T-helper 1 cell treated with Interleukin-12 subunit alpha and Interleukin-12 subunit beta and Interleukin-4 antibody, amounts not matched to agents 30 μg/mL and 1 μg/mL, for 36 hours (primary cell): ENCODE measurements around the gene OPN1SW.
A peak's percentile ranks its signal among the peaks of the same experiment; 100 is the strongest.

Source experiments
- H3K27ac Mint-ChIP-seq: one replicate; pipeline ENCODE4 v1.8.0; 2021; ENCODE audit warnings: mild to moderate bottlenecking, mixed read lengths
- H3K27me3 Mint-ChIP-seq: one replicate; pipeline ENCODE4 v1.8.0; 2021; ENCODE audit warnings: low read depth, mixed read lengths
- H3K36me3 Mint-ChIP-seq: one replicate; pipeline ENCODE4 v1.8.0; 2021; ENCODE audit warnings: low read depth, mixed read lengths
- H3K4me1 Mint-ChIP-seq: one replicate; pipeline ENCODE4 v1.8.0; 2021; ENCODE audit warnings: low read depth, mixed read lengths
- H3K4me3 Mint-ChIP-seq: one replicate; pipeline ENCODE4 v1.8.0; 2021; ENCODE audit warnings: mild to moderate bottlenecking, moderate library complexity, mixed read lengths
- H3K9me3 Mint-ChIP-seq: one replicate; pipeline ENCODE4 v1.8.0; 2021; ENCODE audit warnings: mixed read lengths

The OPN1SW gene

GRCh38 chr7:128755819-128756476, 19.6 kb downstream of the OPN1SW start:
- Mint-ChIP-seq H3K4me3 (no peak overlapping the region), H3K27me3 (no peaks in the 10 kb centered on the region), H3K27ac (no peak overlapping the region), H3K9me3 (no peaks in the 10 kb centered on the region), H3K36me3 (peaks cover 21% of the 10 kb centered on the region), H3K4me1 (peaks cover 3% of the 10 kb centered on the region)

GRCh38 chr7:128755075-128755818, 20.3 kb downstream of the OPN1SW start:
- Mint-ChIP-seq H3K27me3 (no peaks in the 10 kb centered on the region), H3K36me3 (peaks cover 23% of the 10 kb centered on the region), H3K4me1 (peaks cover 3% of the 10 kb centered on the region), H3K27ac (no peak overlapping the region), H3K4me3 (no peak overlapping the region), H3K9me3 (no peaks in the 10 kb centered on the region)

GRCh38 chr7:128752251-128752650, 23.3 kb downstream of the OPN1SW start:
- H3K36me3 Mint-ChIP-seq, result peaks cover 35% of the 10 kb centered on the region
- H3K4me3 Mint-ChIP-seq, result no peak overlapping the region
- no peaks in the 10 kb centered on the region for H3K27me3 Mint-ChIP-seq
- no peak overlapping the region for H3K27ac Mint-ChIP-seq
- peaks cover 8% of the 10 kb centered on the region for H3K4me1 Mint-ChIP-seq
- no peaks in the 10 kb centered on the region for H3K9me3 Mint-ChIP-seq

GRCh38 chr7:128747327-128748079, 28.1 kb downstream of the OPN1SW start:
- Mint-ChIP-seq H3K36me3 (peaks cover 24% of the 10 kb centered on the region), H3K4me3 (no peak overlapping the region), H3K4me1 (peaks cover 22% of the 10 kb centered on the region), H3K27me3 (no peaks in the 10 kb centered on the region), H3K27ac (no peak overlapping the region), H3K9me3 (no peaks in the 10 kb centered on the region)

- H3K4me3 Mint-ChIP-seq, result no peak overlapping the region
- H3K4me1 Mint-ChIP-seq, result peaks cover 37% of the 10 kb centered on the region
- H3K36me3 Mint-ChIP-seq, result peaks cover 29% of the 10 kb centered on the region
- no peak overlapping the region for H3K27ac Mint-ChIP-seq
- H3K27me3 Mint-ChIP-seq, result no peaks in the 10 kb centered on the region
- H3K9me3 Mint-ChIP-seq, result no peaks in the 10 kb centered on the region
Measured at GRCh38 chr7:128745706-128746105, 29.9 kb downstream of the OPN1SW start.

- no peak overlapping the region for H3K4me3 Mint-ChIP-seq
- peaks cover 44% of the 10 kb centered on the region for H3K4me1 Mint-ChIP-seq
Measured at GRCh38 chr7:128744366-128744905, 31.2 kb downstream of the OPN1SW start.

GRCh38 chr7:128743112-128743772, 32.4 kb downstream of the OPN1SW start:
- no peak overlapping the region for H3K4me3 Mint-ChIP-seq
- H3K9me3 Mint-ChIP-seq, result no peaks in the 10 kb centered on the region
- peaks cover 46% of the 10 kb centered on the region for H3K4me1 Mint-ChIP-seq
- H3K27ac Mint-ChIP-seq, result no peak overlapping the region
- H3K36me3 Mint-ChIP-seq, result peaks cover 16% of the 10 kb centered on the region
- H3K27me3 Mint-ChIP-seq, result no peaks in the 10 kb centered on the region

More at GRCh38 chr7:128744366-128744905, 31.2 kb downstream of the OPN1SW start:
- no peaks in the 10 kb centered on the region for H3K27me3 Mint-ChIP-seq
- H3K9me3 Mint-ChIP-seq, result no peaks in the 10 kb centered on the region
- H3K36me3 Mint-ChIP-seq, result peaks cover 27% of the 10 kb centered on the region
- H3K27ac Mint-ChIP-seq, result peak overlapping the region; percentile 1

GRCh38 chr7:128742206-128742605, 33.4 kb downstream of the OPN1SW start:
- Mint-ChIP-seq H3K4me3 (no peak overlapping the region), H3K4me1 (peaks cover 48% of the 10 kb centered on the region), H3K36me3 (peaks cover 10% of the 10 kb centered on the region), H3K9me3 (no peaks in the 10 kb centered on the region), H3K27ac (no peak overlapping the region), H3K27me3 (no peaks in the 10 kb centered on the region)

- H3K9me3 Mint-ChIP-seq, result no peaks in the 10 kb centered on the region
- H3K4me3 Mint-ChIP-seq, result no peak overlapping the region
- H3K27me3 Mint-ChIP-seq, result no peaks in the 10 kb centered on the region
- H3K36me3 Mint-ChIP-seq, result peaks cover 10% of the 10 kb centered on the region
- no peak overlapping the region for H3K27ac Mint-ChIP-seq
- peaks cover 46% of the 10 kb centered on the region for H3K4me1 Mint-ChIP-seq
Measured at GRCh38 chr7:128741491-128741890, 34.1 kb downstream of the OPN1SW start.

- no peaks in the 10 kb centered on the region for H3K27me3 Mint-ChIP-seq
- no peak overlapping the region for H3K27ac Mint-ChIP-seq
- no peaks in the 10 kb centered on the region for H3K9me3 Mint-ChIP-seq
- H3K4me3 Mint-ChIP-seq, result no peak overlapping the region
- peaks cover 10% of the 10 kb centered on the region for H3K36me3 Mint-ChIP-seq
- H3K4me1 Mint-ChIP-seq, result peaks cover 46% of the 10 kb centered on the region
Measured at GRCh38 chr7:128740996-128741395, 34.6 kb downstream of the OPN1SW start.

- Mint-ChIP-seq H3K4me1 (peaks cover 41% of the 10 kb centered on the region), H3K4me3 (peak overlapping the region; percentile 98), H3K9me3 (no peaks in the 10 kb centered on the region), H3K27me3 (peaks cover 2% of the 10 kb centered on the region), H3K27ac (peak overlapping the region; percentile 98), H3K36me3 (peaks cover 9% of the 10 kb centered on the region)
Measured at GRCh38 chr7:128739990-128740682, 35.5 kb downstream of the OPN1SW start.

GRCh38 chr7:128739048-128739962, 36.3 kb downstream of the OPN1SW start, which contains the start of gene CALU:
Gene CALU (plus strand): TSS chr7:128739359. CDS start chr7:128748584, 9,225 bp downstream.
- peaks cover 37% of the 10 kb centered on the region for H3K4me1 Mint-ChIP-seq
- no peaks in the 10 kb centered on the region for H3K9me3 Mint-ChIP-seq
- peaks cover 4% of the 10 kb centered on the region for H3K27me3 Mint-ChIP-seq
- H3K27ac Mint-ChIP-seq, result peak within 1 kb of the TSS; percentile 98
- peak within 1 kb of the TSS; percentile 98 for H3K4me3 Mint-ChIP-seq
- peaks cover 6% of the 10 kb centered on the region for H3K36me3 Mint-ChIP-seq

- Mint-ChIP-seq H3K9me3 (no peaks in the 10 kb centered on the region), H3K27me3 (peaks cover 4% of the 10 kb centered on the region), H3K4me3 (peak overlapping the region; percentile 98), H3K27ac (peak overlapping the region; percentile 98), H3K4me1 (peaks cover 35% of the 10 kb centered on the region), H3K36me3 (peaks cover 6% of the 10 kb centered on the region)
Measured at GRCh38 chr7:128738570-128739047, 37.0 kb downstream of the OPN1SW start.
